Transverse colon (tissue), 4 donors: Measurements from ENCODE around the gene NDUFB5. TPM values are rescaled to one million over a fixed set of nuclear protein-coding genes. Genes with fewer than 3 reads are reported as not detected.

Experiments used
- DNase-seq: peaks from one replicate; pipeline ENCODE4 v3.0.0-alpha.2; 2019
- H3K27ac ChIP-seq, 4 donors: fragments of 200-600 bp; sonication (generic); 2 replicates each; pipeline ENCODE4 v1.5.1; 2016 to 2018; ENCODE audit warnings: inconsistent platforms in 4 of 4
- H3K27me3 ChIP-seq: fragments of 200-600 bp; sonication (generic); 2 replicates; pipeline ENCODE4 v1.5.1; 2017; ENCODE audit warnings: inconsistent platforms
- H3K36me3 ChIP-seq, 4 donors: fragments of 200-600 bp; sonication (generic); 2 replicates each; pipeline ENCODE4 v1.5.1; 2017 to 2019; ENCODE audit warnings: inconsistent platforms in 4 of 4
- H3K4me1 ChIP-seq, 4 donors: fragments of 200-600 bp; sonication (generic); 2 replicates each; pipeline ENCODE4 v1.5.1; 2017 to 2020; ENCODE audit warnings: inconsistent platforms in 4 of 4
- H3K4me3 ChIP-seq, 4 donors: fragments of 200-600 bp; sonication (generic); 1 replicate in 1 of 4; 2 replicates in 3 of 4; pipeline versions ENCODE4 v1.5.1 to v1.6.1; 2017 to 2019; ENCODE audit warnings: inconsistent platforms in 4 of 4
- H3K9me3 ChIP-seq, 2 donors: fragments of 200-600 bp; sonication (generic); 2 replicates each; pipeline ENCODE4 v1.5.1; 2017 to 2019; ENCODE audit warnings: inconsistent platforms in 2 of 2
- EP300 ChIP-seq: sonication (generic); formaldehyde crosslinking; IDR thresholded peaks from one replicate; pipeline ENCODE4 v1.6.1; 2017; ENCODE audit warnings: antibody characterized with exemption, low read depth
- POLR2A ChIP-seq: fragments of 450-650 bp; IDR thresholded peaks from one replicate; pipeline ENCODE4 v1.6.1; 2016; ENCODE audit warnings: antibody characterized with exemption, mild to moderate bottlenecking, moderate library complexity
- POLR2AphosphoS5 ChIP-seq, 3 donors: sonication (generic); formaldehyde crosslinking; IDR thresholded peaks; one replicate each; pipeline ENCODE4 v1.6.1; 2016; ENCODE audit warnings: antibody characterized with exemption in 3 of 3
- WGBS, 2 donors: methylation state at CpG; one replicate each; pipeline ENCODE4 v1.1.5; 2018; ENCODE audit warnings: low coverage in 1 of 2; 5-methylcytosine and 5-hydroxymethylcytosine counted together
- in situ Hi-C, 4 donors: fragments of 200-750 bp; cut with MboI; loops; one replicate each; pipeline versions ENCODE4 v1.15.0 to v1.15.1; 2017; ENCODE audit warnings: low sequenced_read_pairs in 3 of 4, low pct_ligation_motif_present in 1 of 4, low pct_unique_long_range_greater_than_20kb in 1 of 4
- intact Hi-C: fragments of 100-400 bp; cut with DNase I; formaldehyde crosslinking; loops from one replicate; pipeline ENCODE4 v1.15.1; 2023; ENCODE audit warnings: low total_unique reads
- total RNA-seq, 4 donors: library from RNA; depleted of rRNA; stranded (reverse); fragments of >200 nt; gene quantifications; one replicate each; pipeline ENCODE4 v1.1.0, GENCODE V29; 2016
- TF ChIP-seq, protein P1 (sequence below), 5 experiments: fragments of 200-600 bp in 3 of 5; fragments of 450-650 bp in 2 of 5; sonication (generic) in 3 of 5; IDR thresholded peaks; 1 replicate in 2 of 5; 2 replicates in 3 of 5; pipeline ENCODE4 v1.5.1; 2016 to 2017; ENCODE audit warnings: antibody characterized with exemption in 5 of 5, inconsistent platforms in 3 of 5, mild to moderate bottlenecking in 2 of 5, moderate library complexity in 1 of 5

Gene NDUFB5
- total RNA-seq, 4 donors from 2014 or later = 47.5 to 139 (median 88.5) TPM

DNA sequence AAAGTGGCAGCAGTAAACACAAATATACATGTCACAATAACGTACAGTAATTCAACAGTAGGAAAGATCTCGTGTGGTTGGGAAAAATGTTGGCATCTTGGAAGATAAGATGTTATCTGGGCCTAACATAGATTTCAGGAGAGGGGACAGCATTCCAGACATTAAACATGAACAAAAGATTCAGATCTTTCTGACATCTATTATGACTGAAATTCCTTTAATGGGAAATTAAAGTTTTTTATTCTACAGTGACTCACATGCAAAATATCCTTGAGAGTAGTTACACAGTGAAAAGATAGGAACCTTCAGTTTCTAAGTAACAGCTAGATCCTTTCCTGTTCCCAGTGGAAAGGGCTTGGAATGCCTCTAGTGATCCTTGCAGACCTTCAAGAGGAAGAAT is 9.2 kb downstream of the NDUFB5 start:
- no peaks in the 10 kb centered on the region for H3K4me1 ChIP-seq
- H3K27me3 ChIP-seq = no peaks in the 10 kb centered on the region
- intact Hi-C loops = no loop called here
- no peak for DNase-seq
- TF ChIP-seq POLR2AphosphoS5 (IDR thresholded peaks at IDR 0.05) = no peak
- TF ChIP-seq EP300 = no peak
- TF ChIP-seq, protein P1, sequence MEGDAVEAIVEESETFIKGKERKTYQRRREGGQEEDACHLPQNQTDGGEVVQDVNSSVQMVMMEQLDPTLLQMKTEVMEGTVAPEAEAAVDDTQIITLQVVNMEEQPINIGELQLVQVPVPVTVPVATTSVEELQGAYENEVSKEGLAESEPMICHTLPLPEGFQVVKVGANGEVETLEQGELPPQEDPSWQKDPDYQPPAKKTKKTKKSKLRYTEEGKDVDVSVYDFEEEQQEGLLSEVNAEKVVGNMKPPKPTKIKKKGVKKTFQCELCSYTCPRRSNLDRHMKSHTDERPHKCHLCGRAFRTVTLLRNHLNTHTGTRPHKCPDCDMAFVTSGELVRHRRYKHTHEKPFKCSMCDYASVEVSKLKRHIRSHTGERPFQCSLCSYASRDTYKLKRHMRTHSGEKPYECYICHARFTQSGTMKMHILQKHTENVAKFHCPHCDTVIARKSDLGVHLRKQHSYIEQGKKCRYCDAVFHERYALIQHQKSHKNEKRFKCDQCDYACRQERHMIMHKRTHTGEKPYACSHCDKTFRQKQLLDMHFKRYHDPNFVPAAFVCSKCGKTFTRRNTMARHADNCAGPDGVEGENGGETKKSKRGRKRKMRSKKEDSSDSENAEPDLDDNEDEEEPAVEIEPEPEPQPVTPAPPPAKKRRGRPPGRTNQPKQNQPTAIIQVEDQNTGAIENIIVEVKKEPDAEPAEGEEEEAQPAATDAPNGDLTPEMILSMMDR (IDR thresholded peaks at IDR 0.05) = no peak
- no peak for TF ChIP-seq POLR2A
- no peak overlapping the region for H3K4me3 ChIP-seq
- peaks cover 0 to 30% (median 11%) of the 10 kb centered on the region in 4 donors for H3K36me3 ChIP-seq
- no peaks in the 10 kb centered on the region for H3K9me3 ChIP-seq
- in situ Hi-C loops = no loop called here
- no peak overlapping the region for H3K27ac ChIP-seq
- 57 to 70% methylated on average over 2 of the region's 2 CpGs for WGBS, 2 donors

DNA sequence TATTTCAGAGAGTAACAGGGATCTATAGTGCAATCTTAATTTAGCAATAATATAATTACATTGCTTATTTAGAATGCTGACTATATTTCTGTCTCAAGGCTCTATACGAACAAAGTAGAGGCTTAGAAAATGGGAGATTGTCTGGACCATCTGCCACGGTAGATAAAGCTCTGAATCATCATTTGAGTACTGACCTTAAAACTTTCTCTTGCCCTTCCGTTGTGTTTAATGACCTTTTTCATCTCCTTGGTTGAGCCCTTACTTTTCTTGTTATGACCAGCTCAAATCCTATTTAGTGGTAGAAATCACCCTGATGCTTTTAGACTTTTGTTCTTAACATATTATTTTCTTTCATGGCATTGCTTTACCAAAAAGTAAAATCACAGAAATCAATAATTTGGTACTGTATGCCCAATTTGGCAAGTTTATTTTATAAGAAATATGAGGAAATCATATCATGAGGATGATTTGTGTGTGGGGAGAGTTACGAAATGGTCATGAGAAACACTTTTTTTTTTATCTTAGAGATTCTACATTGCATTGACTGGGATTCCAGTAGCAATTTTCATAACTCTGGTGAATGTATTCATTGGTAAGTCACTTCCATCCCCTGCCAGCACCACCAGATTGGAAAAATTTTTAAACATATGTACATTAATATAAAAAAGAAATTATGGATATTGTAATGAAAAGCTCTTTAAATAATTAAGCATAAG is 11.0 kb downstream of the NDUFB5 start:
- in situ Hi-C loops = no loop called here
- intact Hi-C loops = no loop called here

DNA sequence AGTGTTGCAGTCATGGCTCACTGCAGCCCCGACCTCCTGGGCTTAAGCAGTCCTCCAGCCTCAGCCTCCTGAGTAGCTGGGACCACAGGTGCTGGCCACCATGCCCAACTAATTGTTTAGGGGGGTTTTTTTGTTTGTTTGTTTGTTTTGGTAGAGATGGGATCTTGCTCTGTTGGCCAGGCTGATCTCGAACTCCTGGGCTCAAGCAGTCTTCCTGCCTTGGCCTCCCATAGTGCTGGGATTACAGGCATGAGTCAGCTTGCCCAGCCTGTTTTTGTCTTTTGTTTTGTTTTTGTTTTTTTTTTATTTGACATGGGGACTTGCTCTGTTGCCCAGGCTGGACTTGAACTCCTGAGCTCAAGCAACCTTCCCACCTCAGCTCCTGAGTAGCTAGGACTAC is 17.4 kb downstream of the NDUFB5 start:
- no peaks in the 10 kb centered on the region for H3K4me1 ChIP-seq
- H3K27ac ChIP-seq = no peak overlapping the region
- H3K4me3 ChIP-seq = no peak overlapping the region
- no peaks in the 10 kb centered on the region for H3K9me3 ChIP-seq
- intact Hi-C loops (no loop called here), in situ Hi-C loops (no loop called here)
- no peaks in the 10 kb centered on the region for H3K27me3 ChIP-seq
- peaks cover 0 to 62% (median 29%) of the 10 kb centered on the region in 4 donors for H3K36me3 ChIP-seq
- WGBS, 2 donors = 90% methylated on average over 2 of the region's 2 CpGs
- TF ChIP-seq, protein P1 (IDR thresholded peaks at IDR 0.05) = no peak
- TF ChIP-seq POLR2AphosphoS5 (IDR thresholded peaks at IDR 0.05) (no peak), EP300 (no peak), POLR2A (no peak)
- no peak for DNase-seq

More for the DNA sequence above, 11.0 kb downstream of the NDUFB5 start:
- H3K27ac ChIP-seq = no peak overlapping the region
- 82% methylated on average over 4 of the region's 4 CpGs for WGBS, 2 donors
- H3K9me3 ChIP-seq = no peaks in the 10 kb centered on the region
- TF ChIP-seq POLR2A (no peak), POLR2AphosphoS5 (IDR thresholded peaks at IDR 0.05) (no peak), EP300 (no peak)
- TF ChIP-seq, protein P1 (IDR thresholded peaks at IDR 0.05) = no peak
- H3K27me3 ChIP-seq = no peaks in the 10 kb centered on the region
- H3K36me3 ChIP-seq = peaks cover 0 to 35% (median 13%) of the 10 kb centered on the region in 4 donors
- no peaks in the 10 kb centered on the region for H3K4me1 ChIP-seq
- no peak overlapping the region for H3K4me3 ChIP-seq
- no peak for DNase-seq

DNA sequence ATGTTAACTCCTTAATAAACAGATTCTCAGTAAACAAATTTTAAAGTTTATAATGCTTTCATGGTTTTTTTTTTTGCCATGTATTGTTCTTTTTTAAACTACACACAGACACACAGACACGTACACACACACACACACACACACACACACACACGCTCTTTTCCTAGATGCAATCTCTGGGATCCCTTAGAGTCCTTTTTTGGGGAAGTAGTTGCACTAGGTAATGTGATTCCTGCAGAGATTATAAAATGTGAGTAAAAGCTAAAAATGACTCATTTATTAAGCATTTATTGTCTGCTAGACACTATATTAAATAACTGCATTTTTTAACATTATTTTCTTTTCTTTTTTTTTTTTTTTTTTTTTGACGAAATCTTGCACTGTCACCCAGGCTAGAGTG is 19.9 kb downstream of the NDUFB5 start:
- 86 to 95% methylated on average over 2 to 3 of the region's 3 CpGs for WGBS, 2 donors
- no peak for DNase-seq
- in situ Hi-C loops = no loop called here
- Histone ChIP-seq H3K36me3 (peaks cover 0 to 43% (median 20%) of the 10 kb centered on the region in 4 donors), H3K4me1 (no peaks in the 10 kb centered on the region), H3K27ac (no peak overlapping the region), H3K9me3 (no peaks in the 10 kb centered on the region), H3K4me3 (no peak overlapping the region), H3K27me3 (no peaks in the 10 kb centered on the region)
- TF ChIP-seq POLR2A = no peak
- TF ChIP-seq, protein P1 (IDR thresholded peaks at IDR 0.05) = no peak
- TF ChIP-seq EP300 = no peak
- TF ChIP-seq POLR2AphosphoS5 (IDR thresholded peaks at IDR 0.05) = no peak
- intact Hi-C loops = no loop called here
